SIG-M5 (cell line): ENCODE results near the gene ANTXRL.
"Not testable (repeated sequence)": the region's sequence is repeated elsewhere in the genome, so short reads cannot be mapped to it uniquely, and the experiment has no call there.

Experiments
- DNase-seq: peaks from one replicate; lab custom pipeline; 2025; lab: John Stamatoyannopoulos, UW

The ANTXRL gene

DNA sequence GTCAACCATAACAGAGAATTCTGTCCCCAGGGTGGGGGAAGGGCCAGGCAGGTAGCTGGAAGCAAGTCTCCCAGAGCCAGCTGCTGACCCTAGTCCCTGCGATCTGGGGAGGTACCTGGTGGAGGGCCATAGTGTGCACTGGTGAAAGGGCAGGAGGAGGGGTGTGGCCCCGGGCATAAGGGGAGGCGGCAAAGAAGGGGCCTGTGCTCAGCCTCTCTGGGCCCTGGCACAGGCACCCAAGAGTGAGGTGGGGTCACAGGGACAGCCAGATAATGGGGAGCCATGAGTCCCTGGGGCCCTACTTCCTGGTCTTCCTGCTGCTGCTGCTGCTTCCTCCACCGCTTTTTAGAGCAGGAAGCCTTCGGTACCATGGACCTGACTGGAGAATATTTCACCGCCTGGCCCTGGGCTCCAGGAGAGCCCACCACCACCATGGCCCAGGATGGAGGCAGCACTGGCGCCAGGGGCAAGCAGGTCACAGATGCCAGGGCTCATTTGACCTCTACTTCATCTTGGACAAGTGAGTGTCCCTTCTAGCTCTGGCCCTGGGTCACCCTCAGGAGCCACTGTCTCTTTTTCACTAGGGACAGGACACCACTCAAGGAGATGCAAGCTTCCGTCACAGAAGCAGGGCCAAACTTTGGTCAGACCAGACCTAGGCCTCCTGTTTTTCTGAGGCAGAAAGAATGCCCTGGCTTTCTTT is at the start of gene ANTXRL:
Gene ANTXRL (plus strand): TSS at position 7 of the 703 bp plus-strand sequence. CDS start 266 bp downstream, at position 273.
- no peak for DNase-seq

DNA sequence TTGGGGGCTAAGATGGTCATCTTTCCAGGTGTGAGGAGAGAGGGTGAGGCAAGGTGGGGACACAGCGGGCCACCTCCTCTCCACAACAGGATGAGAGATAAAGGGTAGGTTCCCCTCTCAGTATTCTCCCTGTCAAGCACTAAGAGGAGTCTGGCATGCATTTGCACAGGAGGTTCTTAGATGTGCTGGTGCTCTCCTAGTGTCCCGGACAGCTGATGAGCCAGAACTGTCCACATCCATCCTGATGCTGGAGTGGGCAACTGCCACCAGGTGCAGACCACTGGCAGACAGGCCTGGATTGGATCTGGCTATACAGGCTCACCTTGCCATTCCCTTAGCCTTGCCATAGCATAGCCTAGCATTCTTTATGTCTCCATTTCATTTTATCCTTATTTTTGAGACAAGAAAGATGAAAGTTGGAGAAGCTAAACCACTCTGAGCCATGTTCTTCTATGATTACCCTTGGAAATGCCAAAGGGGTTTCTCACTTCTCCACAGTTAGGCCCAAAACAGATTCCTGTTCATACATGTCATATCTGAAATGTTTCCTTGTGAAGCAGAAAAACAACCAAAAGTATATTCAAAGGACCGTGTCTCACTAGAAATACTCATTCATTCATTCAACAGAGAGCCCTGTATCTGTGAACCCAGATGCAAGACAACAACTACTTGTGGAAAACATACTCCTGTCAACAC is 48.8 kb upstream of the ANTXRL start:
- no peak for DNase-seq

DNA sequence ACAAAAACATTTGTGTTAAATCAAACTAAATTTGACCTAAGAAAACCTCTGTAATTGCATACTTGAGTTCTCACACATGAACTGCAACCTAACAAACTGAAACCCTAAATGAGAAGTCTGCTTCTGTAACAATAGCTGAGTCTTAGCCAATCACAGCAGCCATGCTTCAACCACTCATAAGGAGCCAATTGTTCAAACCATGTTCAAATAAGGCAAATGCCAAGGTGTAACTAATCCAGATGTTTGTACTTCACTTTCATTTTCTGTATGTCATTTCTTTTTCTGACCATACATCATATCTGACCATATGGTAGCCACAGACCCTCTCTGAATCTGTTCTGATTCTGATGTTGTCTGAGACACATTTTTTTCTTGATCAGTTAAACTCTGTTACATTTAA is 47.5 kb upstream of the ANTXRL start:
- DNase-seq = no peak

- DNase-seq = no peak
These were observed 46.7 kb upstream of the ANTXRL start for GRCh38 chr10:46239993-46240683.

DNA sequence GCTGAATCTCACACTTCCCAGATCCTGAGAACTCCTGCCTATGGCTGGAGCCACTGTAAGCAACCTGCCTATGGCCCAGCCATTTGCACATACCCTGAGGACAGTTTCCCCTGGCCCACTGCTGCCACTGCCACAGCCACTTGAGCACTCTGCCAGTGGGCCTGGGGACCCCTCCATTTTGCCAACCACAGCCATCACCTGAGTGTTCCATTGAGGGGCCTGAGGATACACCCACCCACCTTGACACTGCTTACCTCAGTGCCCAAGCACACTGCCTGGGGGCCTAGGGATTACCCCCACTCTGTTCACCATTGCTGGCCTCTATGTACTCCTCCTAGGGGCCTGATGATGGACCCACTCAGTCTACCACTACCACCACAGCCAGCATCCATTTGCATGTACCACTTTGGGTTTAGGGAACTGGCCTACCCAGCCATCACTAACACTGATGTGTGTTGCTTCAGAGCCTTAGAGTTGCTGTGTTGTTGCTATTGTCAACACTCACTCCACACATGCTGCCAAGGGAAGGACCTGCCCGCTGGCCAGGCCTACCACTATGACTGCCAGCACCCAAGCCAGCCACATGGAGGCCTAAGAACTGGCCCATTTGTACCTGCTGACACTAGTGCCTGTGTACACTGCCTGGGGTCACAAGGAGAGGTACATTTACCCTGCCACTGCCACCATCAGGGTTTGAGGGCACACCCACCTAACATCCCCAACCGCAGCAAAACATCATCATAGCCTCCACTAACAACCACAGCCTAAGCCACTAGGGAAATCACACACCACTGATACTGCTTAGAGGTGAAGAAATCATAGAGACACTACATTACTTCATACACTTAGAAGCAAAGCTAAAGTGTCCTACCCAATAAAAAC is 45.9 kb upstream of the ANTXRL start:
- no peak for DNase-seq

DNA sequence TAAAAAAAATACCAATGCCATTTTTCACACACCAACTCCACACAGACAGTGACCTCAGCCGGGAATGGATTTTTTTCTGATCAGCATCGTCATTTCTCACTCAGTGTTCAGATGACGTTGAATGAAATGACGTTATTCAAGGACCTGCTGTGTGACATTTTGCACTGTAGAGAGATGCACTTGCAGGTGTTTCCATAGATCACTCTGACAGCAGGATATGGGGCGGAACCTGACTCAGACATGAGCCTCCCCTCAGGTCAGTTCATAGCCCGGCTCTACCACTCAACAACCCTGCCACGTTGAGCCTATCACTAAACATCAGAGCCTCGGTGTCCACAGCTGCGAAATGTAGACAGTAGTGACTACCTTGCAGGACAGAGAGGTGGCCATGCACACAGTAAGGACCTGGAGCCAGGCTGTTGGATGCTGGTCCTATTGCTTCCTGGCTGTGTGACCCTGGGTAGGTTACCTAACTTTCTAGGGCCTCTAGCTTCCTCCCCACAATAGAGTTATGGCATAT is 41.4 kb upstream of the ANTXRL start:
- no peak for DNase-seq

- not testable (repeated sequence) for DNase-seq
These were observed 40.2 kb upstream of the ANTXRL start for GRCh38 chr10:46246400-46247180.

- DNase-seq = no peak
These were observed 39.7 kb upstream of the ANTXRL start for GRCh38 chr10:46247181-46247475.

DNA sequence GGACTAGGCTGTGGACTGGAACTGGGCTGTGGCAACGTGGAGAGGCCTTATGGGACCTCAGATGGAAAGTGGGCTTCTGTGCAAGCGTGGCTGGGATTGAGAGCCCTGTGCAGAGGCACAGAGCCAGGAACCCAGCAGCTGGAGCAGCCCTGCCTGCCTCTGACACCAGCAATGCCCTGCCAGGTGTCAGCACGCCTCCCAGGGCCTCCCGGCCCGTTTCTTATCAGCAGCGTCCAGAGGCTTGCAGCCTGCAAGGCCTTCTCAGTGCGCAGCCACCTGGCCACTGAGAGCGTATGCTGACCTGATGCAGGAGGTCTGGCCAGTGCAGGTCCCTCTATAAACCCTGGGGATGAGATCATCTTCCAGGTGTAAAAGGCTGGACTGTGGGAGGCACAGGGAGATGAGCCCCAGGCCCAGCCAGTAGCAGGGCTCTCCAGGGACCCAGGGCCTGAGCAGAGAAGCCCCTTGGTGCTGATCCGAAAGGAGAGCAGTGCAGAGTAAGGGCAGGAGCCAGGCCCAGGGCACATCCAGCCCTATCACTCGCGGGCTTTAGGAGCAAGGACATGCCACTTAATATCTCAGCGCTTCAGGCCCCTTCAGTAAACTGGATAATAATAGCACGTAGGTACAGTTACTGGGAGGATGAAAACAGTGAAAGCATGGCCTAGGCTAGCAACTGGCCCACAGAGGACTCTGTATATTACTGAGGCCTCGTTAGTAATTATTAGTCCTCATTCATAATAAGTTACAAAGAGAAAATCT is 38.8 kb upstream of the ANTXRL start:
- DNase-seq = no peak

GRCh38 chr10:46248651-46249146 is 38.1 kb upstream of the ANTXRL start:
- no peak for DNase-seq

DNA sequence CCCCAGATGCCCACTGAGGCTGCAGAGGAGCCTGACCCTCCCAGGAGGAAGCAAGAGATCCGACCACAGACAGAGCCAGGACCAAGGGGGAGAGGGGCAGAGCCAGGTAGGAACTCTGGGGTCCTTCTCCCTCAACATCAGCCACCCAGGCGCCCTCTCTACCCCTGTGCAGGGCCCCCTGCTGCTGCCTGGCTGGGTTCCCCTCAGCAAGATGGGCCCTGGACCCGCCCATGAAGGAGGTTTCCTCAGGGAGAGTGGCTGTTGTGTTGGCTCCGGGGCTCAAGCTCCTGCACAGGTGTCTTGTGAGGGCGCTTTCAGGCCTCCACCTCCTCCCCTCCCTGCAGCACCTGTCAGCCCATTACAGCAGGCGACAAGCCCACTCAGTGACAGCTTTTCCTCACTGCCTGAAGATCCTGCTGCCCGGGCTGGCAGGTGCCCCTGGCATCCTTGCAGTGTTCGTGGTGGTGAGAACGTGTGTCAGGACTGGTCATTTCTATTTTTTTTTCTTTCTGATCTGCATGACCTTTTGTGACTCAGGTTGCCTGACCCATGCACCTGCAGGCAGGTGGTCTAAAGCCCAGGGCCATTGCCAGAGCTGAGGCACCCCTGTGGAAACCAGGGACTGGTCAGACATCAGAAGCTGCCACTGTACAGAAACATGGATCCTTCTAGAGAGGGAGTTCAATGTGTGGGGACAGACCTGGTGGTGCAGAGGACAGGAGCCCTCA is 37.0 kb upstream of the ANTXRL start:
- not testable (repeated sequence) for DNase-seq

- DNase-seq = no peak
These were observed 36.3 kb upstream of the ANTXRL start for GRCh38 chr10:46250481-46250880.

DNA sequence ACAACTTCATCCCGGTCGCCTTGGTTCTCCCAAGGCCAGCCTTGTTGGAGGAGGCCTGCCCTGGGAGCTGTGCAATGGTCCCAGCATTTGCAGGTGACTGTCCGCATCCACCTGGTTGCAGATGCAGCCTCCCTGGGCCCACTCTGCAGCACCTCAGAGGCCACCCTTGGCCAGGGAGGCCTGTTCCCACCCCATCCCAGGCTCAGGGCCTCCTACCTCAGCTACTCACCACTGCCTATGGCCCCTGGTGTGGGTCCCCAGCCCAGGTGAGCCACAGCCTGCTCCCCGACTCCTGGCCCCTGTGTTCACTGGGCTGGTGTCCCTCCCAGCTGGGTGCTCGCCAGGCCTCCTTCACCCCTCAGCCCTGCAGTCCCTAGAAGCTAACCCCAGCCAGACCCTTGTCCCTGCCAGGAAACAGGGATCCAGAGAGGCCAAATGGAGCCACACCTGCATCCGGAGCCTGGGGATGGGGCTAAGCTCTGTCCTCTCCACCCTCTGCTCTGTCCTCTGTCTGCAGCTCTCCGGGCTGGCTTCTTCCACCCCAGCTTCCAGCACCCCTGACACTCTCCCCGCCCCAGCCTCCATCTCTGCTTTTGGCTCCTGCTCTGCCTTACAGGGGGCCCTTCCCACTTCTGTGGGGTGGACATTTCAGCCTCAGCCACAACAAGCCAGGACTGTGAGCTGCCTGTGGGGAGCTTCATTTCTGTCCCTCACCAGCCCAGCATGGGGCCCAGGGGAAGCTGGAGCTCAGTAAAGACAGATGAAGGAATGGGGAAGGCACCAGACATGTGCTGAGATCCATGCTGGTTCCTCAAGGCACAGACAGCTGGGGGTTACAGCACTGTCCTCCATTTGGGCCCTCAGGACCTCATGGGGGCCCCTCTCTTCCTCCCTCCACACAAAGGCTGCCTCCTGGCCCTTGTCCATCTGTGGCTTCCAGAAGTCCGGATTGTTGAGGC is 35.6 kb upstream of the ANTXRL start:
- DNase-seq = no peak

DNA sequence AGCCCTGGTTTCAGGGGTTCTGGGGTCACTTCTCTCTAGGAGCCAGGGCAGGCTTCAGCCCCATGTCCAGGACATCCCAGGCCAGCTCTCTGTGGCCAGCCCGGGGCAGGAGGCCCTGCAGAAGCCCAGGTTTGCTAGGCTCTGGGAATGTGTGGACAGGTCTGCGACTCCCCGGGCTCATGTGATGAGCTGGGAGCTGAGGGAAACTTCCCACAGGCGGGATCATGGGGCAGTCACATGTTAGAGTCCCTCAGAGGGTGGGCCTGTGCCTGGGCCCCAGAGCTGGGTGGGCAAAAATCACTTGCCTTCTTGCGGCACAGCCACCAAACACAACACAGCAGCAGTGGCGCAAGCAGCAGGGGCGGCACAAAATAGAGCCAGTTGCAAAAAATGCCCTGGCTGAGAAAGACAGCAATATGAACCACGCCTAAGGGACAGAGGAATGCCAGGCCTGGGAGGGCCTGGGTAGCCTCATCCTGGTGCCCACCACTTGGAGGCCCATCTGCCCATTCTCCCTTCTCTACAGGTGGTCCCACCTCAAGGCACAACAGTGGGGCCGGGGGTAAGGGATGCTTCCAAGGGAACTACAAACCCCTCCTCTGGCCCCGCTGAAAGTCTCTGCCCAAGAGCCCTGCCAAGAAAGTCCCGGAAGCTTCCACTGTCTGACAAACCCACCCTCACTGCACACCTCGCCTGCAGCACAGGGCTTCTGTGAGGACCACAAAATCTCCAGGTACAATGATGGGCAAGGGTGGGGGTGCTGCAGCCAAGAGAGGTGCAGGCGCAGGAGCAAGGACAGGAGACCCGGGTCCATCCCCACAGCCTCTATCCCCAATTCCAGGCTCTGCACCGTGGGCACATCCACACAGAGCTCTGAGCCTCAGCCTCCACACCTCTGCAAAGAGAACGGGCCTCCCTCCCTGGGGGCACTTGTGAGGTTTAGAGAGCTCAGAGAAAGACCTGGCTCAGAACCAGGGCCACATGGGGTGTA is 34.6 kb upstream of the ANTXRL start:
- DNase-seq = no peak

DNA sequence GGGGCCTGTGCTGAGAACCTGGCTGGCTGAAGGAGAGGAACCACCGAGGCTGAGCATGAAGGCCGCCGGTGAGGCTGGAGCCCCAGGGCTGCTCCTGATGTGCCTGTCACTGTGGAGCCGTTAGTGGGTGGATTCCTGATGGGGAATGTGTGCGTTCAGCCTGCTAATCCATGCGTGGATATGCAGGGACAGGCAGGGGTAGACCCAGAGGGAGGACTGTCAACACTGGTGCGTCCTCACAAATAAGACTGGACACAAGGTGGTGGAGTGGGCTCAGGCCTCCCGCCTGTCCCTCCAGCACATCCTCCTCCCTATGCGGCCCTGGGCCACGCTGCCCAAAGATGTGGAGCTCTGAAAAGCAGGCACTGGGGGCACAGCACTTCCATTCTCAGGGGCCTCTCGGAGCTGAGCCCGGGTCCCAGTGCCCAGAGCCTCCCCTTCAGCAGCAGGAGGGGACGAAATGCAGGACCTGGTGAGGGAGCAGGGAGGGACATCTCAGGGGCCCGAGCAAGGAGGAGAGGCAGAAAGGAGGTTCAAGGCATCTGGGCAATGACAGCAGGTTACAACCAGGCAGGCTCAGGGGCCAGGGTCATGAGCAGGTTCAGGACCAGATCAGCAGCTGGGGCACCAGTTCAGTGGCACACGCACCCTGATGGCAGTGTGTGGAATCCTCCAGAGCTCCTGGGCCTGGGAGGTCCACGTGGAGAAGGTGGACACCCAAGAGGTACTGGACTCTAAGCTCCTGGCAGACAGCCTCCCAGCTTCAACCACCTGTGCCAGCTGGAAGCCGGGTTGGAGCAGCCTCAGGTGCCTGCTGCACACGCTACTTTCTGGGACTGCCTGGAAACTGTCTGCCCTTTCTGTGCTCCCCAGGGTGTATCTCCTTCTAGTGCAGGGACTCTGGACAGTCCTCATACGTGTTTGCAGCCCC is 33.5 kb upstream of the ANTXRL start:
- DNase-seq = no peak

DNA sequence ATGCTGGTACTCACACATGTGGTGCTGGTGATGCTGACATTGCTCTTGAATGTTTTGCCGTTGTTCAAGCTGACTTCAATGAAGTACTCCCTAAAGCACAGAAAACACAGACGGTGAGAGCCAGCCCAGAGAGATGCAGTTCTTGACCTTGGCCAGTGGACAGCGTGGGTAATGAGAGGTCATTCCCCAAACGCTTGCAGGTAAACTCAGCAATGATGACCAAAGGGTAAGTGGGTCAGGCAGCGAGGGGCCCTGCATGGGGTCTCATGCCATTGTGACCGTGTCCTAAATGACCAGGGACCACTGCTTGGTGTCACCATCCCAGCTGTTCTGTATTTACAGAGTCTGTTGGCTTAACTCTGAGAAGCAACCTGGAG is 32.8 kb upstream of the ANTXRL start:
- DNase-seq = no peak
